ENCODE data around the gene HSPA1A.
"Not testable (repeated sequence)": the region's sequence is repeated elsewhere in the genome, so short reads cannot be mapped to it uniquely, and the experiment has no call there.

GRCh38 chr6:31857774-31858173 lies 42.4 kb downstream of the HSPA1A start:
- not testable (repeated sequence) for TF ChIP-seq CTCF, POLR2A (IDR thresholded peaks at IDR 0.05)
